Hepatocyte (in vitro differentiated cells): ENCODE measurements around the gene SNAPIN. TPM values are rescaled to one million over a fixed set of nuclear protein-coding genes. Genes with fewer than 3 reads are reported as not detected.

Experiments
- DNase-seq: peaks from one replicate; pipeline ENCODE4 v3.0.0-alpha.2; 2016; ENCODE audit warnings: low spot score
- H2AFZ ChIP-seq: fragments of 200-600 bp; sonication (generic); 2 replicates; pipeline ENCODE4 v1.6.0; 2016; ENCODE audit warnings: antibody characterized with exemption, mild to moderate bottlenecking
- H3K27ac ChIP-seq: fragments of 200-600 bp; sonication (generic); 2 replicates; pipeline ENCODE4 v1.5.1; 2016; ENCODE audit warnings: mild to moderate bottlenecking
- H3K27me3 ChIP-seq: fragments of 200-600 bp; sonication (generic); 2 replicates; pipeline ENCODE4 v1.6.1; 2016
- H3K36me3 ChIP-seq: fragments of 200-600 bp; sonication (generic); replicated peaks from 2 replicates; pipeline ENCODE4 v1.5.1; 2016; ENCODE audit warnings: low read depth; ENCODE audit not compliant: insufficient read depth
- H3K4me1 ChIP-seq: fragments of 200-600 bp; sonication (generic); 2 replicates; pipeline ENCODE4 v1.5.1; 2016; ENCODE audit warnings: mild to moderate bottlenecking, moderate library complexity; ENCODE audit not compliant: insufficient read depth
- H3K4me2 ChIP-seq: fragments of 200-600 bp; sonication (generic); 2 replicates; pipeline ENCODE4 v1.6.0; 2016
- H3K4me3 ChIP-seq: fragments of 200-600 bp; sonication (generic); 2 replicates; pipeline ENCODE4 v1.5.1; 2016; ENCODE audit warnings: mild to moderate bottlenecking
- H3K79me2 ChIP-seq: fragments of 200-600 bp; sonication (generic); 2 replicates; pipeline ENCODE4 v1.6.0; 2017; ENCODE audit warnings: mild to moderate bottlenecking
- H3K9me2 ChIP-seq: fragments of 200-600 bp; sonication (generic); replicated peaks from 2 replicates; pipeline ENCODE4 v1.6.0; 2017; ENCODE audit warnings: mild to moderate bottlenecking; ENCODE audit not compliant: insufficient read depth
- H3K9me3 ChIP-seq: fragments of 200-600 bp; sonication (generic); 2 replicates; pipeline ENCODE4 v1.5.1; 2016; ENCODE audit warnings: low read depth, mild to moderate bottlenecking
- H4K20me1 ChIP-seq: fragments of 200-600 bp; sonication (generic); 2 replicates; pipeline ENCODE4 v1.6.0; 2016; ENCODE audit warnings: mild to moderate bottlenecking; ENCODE audit not compliant: insufficient read depth, poor library complexity, severe bottlenecking
- EZH2 ChIP-seq: fragments of 200-600 bp; sonication (generic); IDR thresholded peaks from 2 replicates; pipeline ENCODE4 v1.6.1; 2016; ENCODE audit warnings: antibody characterized with exemption, mild to moderate bottlenecking, borderline replicate concordance
- EZH2phosphoT487 ChIP-seq: fragments of 200-600 bp; sonication (generic); IDR thresholded peaks from one replicate; pipeline ENCODE4 v1.6.1; 2018; ENCODE audit warnings: antibody characterized with exemption, mild to moderate bottlenecking, low read depth, moderate library complexity; ENCODE audit not compliant: unreplicated experiment, severe bottlenecking
- WGBS: methylation state at CpG from one replicate; pipeline ENCODE4 v1.1.6; 2016; ENCODE audit warnings: low lambda C conversion rate; ENCODE audit errors: missing lambda C conversion rate; 5-methylcytosine and 5-hydroxymethylcytosine counted together
- polyA plus RNA-seq: library from polyadenylated mRNA; unstranded; fragments of >200 nt; fragmentation: Nextera tagmentation; extraction: Ambion mirVana; gene quantifications from 2 replicates; pipeline ENCODE4 v1.2.1, GENCODE V29; 2016
- total RNA-seq: library from RNA; depleted of rRNA; stranded (reverse); fragments of >200 nt; gene quantifications from 2 replicates; pipeline ENCODE4 v1.2.3, GENCODE V29; 2014
- TF ChIP-seq, protein P1 (sequence below): fragments of 200-600 bp; sonication (generic); IDR thresholded peaks from 2 replicates; pipeline ENCODE4 v1.5.1; 2016; ENCODE audit warnings: antibody characterized with exemption, mild to moderate bottlenecking; ENCODE audit not compliant: poor library complexity

SNAPIN gene
- total and polyA plus RNA-seq, 2 experiments from 2014 or later: 41.4 to 63.2 TPM

DNA sequence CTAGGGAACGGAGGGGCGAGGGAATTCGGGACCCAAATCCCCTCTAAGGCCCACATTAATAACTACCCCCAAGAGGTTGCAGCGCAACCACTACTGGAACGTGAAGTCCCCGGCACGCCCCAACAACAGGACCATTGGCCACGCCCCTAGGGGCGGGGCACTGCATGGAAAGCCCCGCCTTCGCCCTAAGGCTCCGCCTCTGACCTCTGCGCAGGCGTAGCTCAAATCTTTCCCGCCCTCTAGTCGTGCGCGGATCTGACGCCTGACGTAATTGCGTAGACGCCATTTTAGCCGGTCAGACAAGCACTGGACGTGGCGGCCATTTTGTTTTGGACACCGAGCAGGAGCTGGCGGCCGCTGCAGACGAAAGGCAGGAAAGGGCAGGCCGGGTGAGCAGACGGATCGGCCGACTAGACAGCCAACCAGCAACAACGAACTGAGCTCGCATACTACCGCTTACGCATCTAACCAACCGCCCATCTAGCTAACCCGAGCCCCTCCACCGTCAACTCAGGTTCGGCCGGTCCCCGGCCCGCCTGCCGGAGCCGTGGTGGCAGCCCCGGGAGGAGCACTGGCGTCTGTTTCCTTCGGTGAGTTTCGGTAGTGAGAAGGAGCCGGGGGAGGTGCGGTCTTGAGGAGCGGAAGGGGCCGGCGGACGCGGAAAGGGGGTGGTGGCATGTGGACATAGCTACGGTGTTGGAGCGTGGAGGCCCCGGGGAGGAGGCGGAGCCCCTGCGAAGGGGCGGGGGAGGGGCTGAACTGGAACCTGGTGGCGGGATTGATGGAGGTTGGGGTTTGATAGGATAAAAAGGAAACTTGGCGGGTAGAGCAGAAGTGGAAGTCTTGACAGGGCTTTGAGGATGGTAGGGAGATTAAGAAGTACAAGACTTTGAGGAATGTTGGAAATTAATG, 24.5 kb upstream of the SNAPIN start, which contains the start of gene CHTOP:
Gene CHTOP, plus strand, starts transcription at position 313 of the 912 bp plus-strand sequence. CDS start 2,523 bp downstream, outside the sequence.
- Histone ChIP-seq H3K27me3 (no peaks in the 10 kb centered on the region), H3K9me2 (no peaks in the 10 kb centered on the region), H4K20me1 (peaks cover 36% of the 10 kb centered on the region), H3K36me3 (no peaks in the 10 kb centered on the region), H3K4me3 (peak within 1 kb of the TSS; percentile 65), H3K9me3 (no peaks in the 10 kb centered on the region), H3K79me2 (peaks cover 47% of the 10 kb centered on the region), H2AFZ (peak within 1 kb of the TSS; percentile 36), H3K27ac (peak within 1 kb of the TSS; percentile 99), H3K4me2 (peak within 1 kb of the TSS; percentile 84), H3K4me1 (peaks cover 21% of the 10 kb centered on the region)
- TF ChIP-seq EZH2phosphoT487 (no peak), EZH2 (no peak)
- TF ChIP-seq, protein P1, sequence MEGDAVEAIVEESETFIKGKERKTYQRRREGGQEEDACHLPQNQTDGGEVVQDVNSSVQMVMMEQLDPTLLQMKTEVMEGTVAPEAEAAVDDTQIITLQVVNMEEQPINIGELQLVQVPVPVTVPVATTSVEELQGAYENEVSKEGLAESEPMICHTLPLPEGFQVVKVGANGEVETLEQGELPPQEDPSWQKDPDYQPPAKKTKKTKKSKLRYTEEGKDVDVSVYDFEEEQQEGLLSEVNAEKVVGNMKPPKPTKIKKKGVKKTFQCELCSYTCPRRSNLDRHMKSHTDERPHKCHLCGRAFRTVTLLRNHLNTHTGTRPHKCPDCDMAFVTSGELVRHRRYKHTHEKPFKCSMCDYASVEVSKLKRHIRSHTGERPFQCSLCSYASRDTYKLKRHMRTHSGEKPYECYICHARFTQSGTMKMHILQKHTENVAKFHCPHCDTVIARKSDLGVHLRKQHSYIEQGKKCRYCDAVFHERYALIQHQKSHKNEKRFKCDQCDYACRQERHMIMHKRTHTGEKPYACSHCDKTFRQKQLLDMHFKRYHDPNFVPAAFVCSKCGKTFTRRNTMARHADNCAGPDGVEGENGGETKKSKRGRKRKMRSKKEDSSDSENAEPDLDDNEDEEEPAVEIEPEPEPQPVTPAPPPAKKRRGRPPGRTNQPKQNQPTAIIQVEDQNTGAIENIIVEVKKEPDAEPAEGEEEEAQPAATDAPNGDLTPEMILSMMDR: no peak
- peak; percentile 99 for DNase-seq
- WGBS: 2% methylated on average over 65 of the region's 65 CpGs

DNA sequence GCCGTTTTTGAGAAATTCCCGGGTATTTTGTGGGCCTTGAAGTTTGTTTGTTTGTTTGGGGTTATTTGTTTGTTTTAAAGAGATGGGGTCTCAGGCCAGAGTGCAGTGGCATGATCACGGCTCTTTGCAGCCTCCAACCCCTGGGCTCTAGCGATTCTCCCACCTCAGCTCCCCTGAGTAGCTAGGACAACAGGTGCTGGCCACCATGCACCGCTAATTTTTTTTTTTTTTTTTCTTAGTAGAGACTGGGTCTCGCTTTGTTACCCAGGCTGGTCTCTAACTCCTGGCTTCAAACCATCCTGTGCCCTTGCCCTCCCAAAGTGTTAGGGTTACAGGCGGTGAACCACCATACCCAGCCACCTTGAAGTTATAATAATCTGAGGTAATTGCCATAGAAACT, 22.6 kb upstream of the SNAPIN start:
- TF ChIP-seq, protein P1: no peak
- TF ChIP-seq EZH2 (no peak), EZH2phosphoT487 (no peak)
- no peaks in the 10 kb centered on the region for H3K27me3 ChIP-seq
- no peaks in the 10 kb centered on the region for H3K9me3 ChIP-seq
- peaks cover 40% of the 10 kb centered on the region for H4K20me1 ChIP-seq
- H3K36me3 ChIP-seq: peaks cover under 1% of the 10 kb centered on the region
- H3K4me2 ChIP-seq: peak overlapping the region; percentile 84
- H3K79me2 ChIP-seq: peaks cover 65% of the 10 kb centered on the region
- DNase-seq: no peak
- H2AFZ ChIP-seq: no peak overlapping the region
- no peaks in the 10 kb centered on the region for H3K9me2 ChIP-seq
- H3K4me3 ChIP-seq: no peak overlapping the region
- H3K27ac ChIP-seq: no peak overlapping the region
- 94% methylated on average over 7 of the region's 7 CpGs for WGBS
- peaks cover 14% of the 10 kb centered on the region for H3K4me1 ChIP-seq

DNA sequence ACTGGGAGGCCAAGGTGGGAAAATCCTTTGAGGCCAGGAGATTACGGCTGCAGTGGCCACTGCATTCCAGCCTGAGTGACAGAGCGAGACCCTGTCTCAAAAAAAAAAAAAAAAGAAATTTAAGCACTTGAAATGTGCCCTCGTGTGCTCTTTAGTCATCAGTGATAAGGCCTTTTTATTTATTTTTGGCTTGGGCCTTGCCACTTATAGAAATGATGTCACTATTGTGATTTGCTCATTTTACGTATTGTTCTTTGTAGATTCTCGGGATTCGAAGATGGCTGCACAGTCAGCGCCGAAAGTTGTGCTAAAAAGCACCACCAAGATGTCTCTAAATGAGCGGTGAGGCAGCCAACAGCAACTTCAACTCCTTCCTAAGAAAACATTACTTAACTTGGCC, 22.2 kb upstream of the SNAPIN start:
- Histone ChIP-seq H2AFZ (no peak overlapping the region), H3K36me3 (peaks cover 5% of the 10 kb centered on the region), H3K4me1 (peaks cover 12% of the 10 kb centered on the region), H3K4me3 (no peak overlapping the region), H3K27me3 (no peaks in the 10 kb centered on the region), H3K79me2 (peaks cover 70% of the 10 kb centered on the region), H3K9me2 (no peaks in the 10 kb centered on the region), H3K9me3 (no peaks in the 10 kb centered on the region), H4K20me1 (peaks cover 45% of the 10 kb centered on the region), H3K4me2 (peak overlapping the region; percentile 84), H3K27ac (no peak overlapping the region)
- DNase-seq: no peak
- 91% methylated on average over 9 of the region's 9 CpGs for WGBS
- TF ChIP-seq, protein P1: no peak
- TF ChIP-seq EZH2phosphoT487: no peak
- TF ChIP-seq EZH2: no peak
